Gastroesophageal sphincter (tissue), 4 donors: Measurements from ENCODE around the gene TUBB4B. TPM values are rescaled to one million over a fixed set of nuclear protein-coding genes. Genes with fewer than 3 reads are reported as not detected.

Experiments
- ATAC-seq: fragments of 150-250 bp; one replicate; pipeline ENCODE4 v1.9.1; 2016; ENCODE audit warnings: mild to moderate bottlenecking, moderate library complexity
- H3K27ac ChIP-seq, 4 donors: fragments of 200-600 bp; sonication (generic) in 3 of 4; 1 replicate in 3 of 4; 2 replicates in 1 of 4; pipeline ENCODE4 v1.5.1; 2016 to 2019
- H3K27me3 ChIP-seq: fragments of 200-600 bp; sonication (generic); one replicate; pipeline ENCODE4 v1.5.1; 2019
- H3K36me3 ChIP-seq, 2 donors: fragments of 200-600 bp; sonication (generic); one replicate each; pipeline ENCODE4 v1.5.1; 2019; ENCODE audit warnings: control low read depth in 1 of 2
- H3K4me1 ChIP-seq, 3 donors: fragments of 200-600 bp; sonication (generic); 1 replicate in 2 of 3; 2 replicates in 1 of 3; pipeline ENCODE4 v1.5.1; 2016 to 2019; ENCODE audit warnings: control low read depth in 2 of 3
- H3K4me3 ChIP-seq, 2 donors: fragments of 200-600 bp; sonication (generic); one replicate each; pipeline ENCODE4 v1.5.1; 2019; ENCODE audit warnings: mild to moderate bottlenecking in 1 of 2, moderate library complexity in 1 of 2
- H3K9me3 ChIP-seq, 3 donors: fragments of 200-600 bp; sonication (generic); one replicate each; pipeline ENCODE4 v1.5.1; 2017 to 2019; ENCODE audit warnings: control low read depth in 2 of 3
- CTCF ChIP-seq, 4 experiments: fragments of 200-600 bp in 2 of 4; fragments of 450-650 bp in 2 of 4; sonication (generic) in 1 of 4; IDR thresholded peaks; one replicate each; pipeline ENCODE4 v1.5.1; 2017 to 2019; ENCODE audit warnings: antibody characterized with exemption in 4 of 4, mild to moderate bottlenecking in 2 of 4, moderate library complexity in 2 of 4
- EP300 ChIP-seq: sonication (generic); formaldehyde crosslinking; IDR thresholded peaks from one replicate; pipeline ENCODE4 v1.6.1; 2017; ENCODE audit warnings: antibody characterized with exemption, mild to moderate bottlenecking
- POLR2A ChIP-seq, 2 donors: fragments of 450-650 bp; IDR thresholded peaks; one replicate each; pipeline ENCODE4 v1.6.1; 2017; ENCODE audit warnings: antibody characterized with exemption in 2 of 2, mild to moderate bottlenecking in 2 of 2, moderate library complexity in 1 of 2
- POLR2AphosphoS5 ChIP-seq: sonication (generic); formaldehyde crosslinking; IDR thresholded peaks from one replicate; pipeline ENCODE4 v1.6.1; 2017; ENCODE audit warnings: antibody characterized with exemption
- WGBS, 2 donors: methylation state at CpG; one replicate each; pipeline ENCODE4 v1.1.5; 2018; ENCODE audit warnings: low coverage in 1 of 2; 5-methylcytosine and 5-hydroxymethylcytosine counted together
- total RNA-seq, 4 donors: library from RNA; depleted of rRNA; stranded (reverse); fragments of >200 nt; gene quantifications; one replicate each; pipeline ENCODE4 v1.1.0, GENCODE V29; 2016

Gene TUBB4B
- total RNA-seq, 4 donors from 2014 or later = 220 to 488 (median 265) TPM

- no peaks in the 10 kb centered on the region for H3K9me3 ChIP-seq
- peaks cover 0 to 28% of the 10 kb centered on the region in 2 donors for H3K36me3 ChIP-seq
- 90% methylated on average over 2 of the region's 30 CpGs; no CpG with 5 or more reads in 1 of the 2 donors for WGBS, 2 donors
- no peaks in the 10 kb centered on the region for H3K27me3 ChIP-seq
- peaks cover 0 to 29% (median 5%) of the 10 kb centered on the region in 3 donors for H3K4me1 ChIP-seq
- no peak for ATAC-seq
- H3K4me3 ChIP-seq = no peak overlapping the region
- TF ChIP-seq EP300 (no peak), CTCF (IDR thresholded peaks at IDR 0.05) (no peak), POLR2A (IDR thresholded peaks at IDR 0.05) (no peak), POLR2AphosphoS5 (no peak)
- no peak overlapping the region for H3K27ac ChIP-seq
Measured at GRCh38 chr9:137216188-137216965, 24.7 kb upstream of the TUBB4B start.

GRCh38 chr9:137217276-137218211 lies 23.5 kb upstream of the TUBB4B start:
- H3K36me3 ChIP-seq = peaks cover 0 to 28% of the 10 kb centered on the region in 2 donors
- peak overlapping the region in 1 of 2 donors; percentile 26 for H3K4me3 ChIP-seq
- no CpG with 5 or more reads among the region's 36 CpGs for WGBS, 2 donors
- no peaks in the 10 kb centered on the region for H3K9me3 ChIP-seq
- no peak for TF ChIP-seq POLR2AphosphoS5
- TF ChIP-seq EP300 = no peak
- TF ChIP-seq POLR2A (IDR thresholded peaks at IDR 0.05) = no peak
- no peak for TF ChIP-seq CTCF (IDR thresholded peaks at IDR 0.05)
- no peak overlapping the region for H3K27ac ChIP-seq
- peak; percentile 24 for ATAC-seq
- H3K27me3 ChIP-seq = no peaks in the 10 kb centered on the region
- peaks cover 0 to 38% (median 11%) of the 10 kb centered on the region in 3 donors for H3K4me1 ChIP-seq

GRCh38 chr9:137218212-137218753 lies 22.8 kb upstream of the TUBB4B start:
- TF ChIP-seq POLR2AphosphoS5 = no peak
- no peak for TF ChIP-seq EP300
- no peak for TF ChIP-seq POLR2A (IDR thresholded peaks at IDR 0.05)
- no peak for TF ChIP-seq CTCF (IDR thresholded peaks at IDR 0.05)
- H3K4me1 ChIP-seq = peaks cover 0 to 45% (median 11%) of the 10 kb centered on the region in 3 donors
- no peak overlapping the region for H3K4me3 ChIP-seq
- WGBS, 2 donors = no CpG with 5 or more reads among the region's 30 CpGs
- no peak overlapping the region for H3K27ac ChIP-seq
- H3K27me3 ChIP-seq = no peaks in the 10 kb centered on the region
- H3K9me3 ChIP-seq = no peaks in the 10 kb centered on the region
- peaks cover 0 to 28% of the 10 kb centered on the region in 2 donors for H3K36me3 ChIP-seq
- ATAC-seq = no peak

- Histone ChIP-seq H3K9me3 (no peaks in the 10 kb centered on the region), H3K4me1 (peaks cover 0 to 46% (median 11%) of the 10 kb centered on the region in 3 donors), H3K27me3 (no peaks in the 10 kb centered on the region), H3K4me3 (no peak overlapping the region), H3K27ac (no peak overlapping the region), H3K36me3 (peaks cover 0 to 28% of the 10 kb centered on the region in 2 donors)
- no peak for ATAC-seq
- WGBS, 2 donors = 80% methylated on average over 1 of the region's 12 CpGs; no CpG with 5 or more reads in 1 of the 2 donors
- no peak for TF ChIP-seq CTCF (IDR thresholded peaks at IDR 0.05)
- no peak for TF ChIP-seq EP300
Measured at GRCh38 chr9:137218754-137219271, 22.3 kb upstream of the TUBB4B start.
